HG03432 (cell line): ENCODE results near the gene SCMH1.

Experiments
- ATAC-seq: cut with Tn5 transposase; IDR thresholded peaks from one replicate; pipeline ENCODE4 v1.9.1; 2021; ENCODE audit warnings: mild to moderate bottlenecking, moderate library complexity; ENCODE audit not compliant: unreplicated experiment

The SCMH1 gene

DNA sequence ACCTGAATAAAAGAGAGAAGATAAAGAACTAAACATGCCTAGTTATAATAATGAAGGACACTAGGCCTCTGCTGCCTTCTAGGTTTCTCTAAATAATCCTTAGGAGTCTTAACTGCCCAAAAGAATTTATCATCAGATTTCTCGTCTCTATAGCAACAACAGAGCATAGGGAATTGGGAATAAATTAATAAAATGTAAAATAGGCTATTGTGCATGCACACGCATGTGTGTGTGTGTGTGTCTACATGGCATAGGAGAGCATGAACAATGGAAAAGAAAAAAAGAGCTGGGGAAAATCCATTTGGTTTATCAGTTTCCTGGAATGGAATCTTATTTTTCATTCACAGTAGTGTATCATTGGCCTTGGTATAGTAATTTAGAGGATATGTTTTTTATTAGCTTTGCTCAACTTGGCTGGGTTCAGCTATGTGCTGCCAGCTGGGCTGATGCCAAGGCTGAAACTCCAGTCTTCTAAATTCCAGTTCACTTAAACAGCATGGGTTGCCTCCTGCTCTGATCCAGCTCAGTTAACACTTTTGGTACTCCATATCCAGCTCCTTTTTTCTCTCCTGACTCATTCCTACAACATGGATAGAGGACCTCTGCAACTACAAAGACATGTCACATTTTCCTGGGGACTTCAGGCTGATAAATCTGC is 140.0 kb downstream of the SCMH1 start:
- ATAC-seq = no peak

DNA sequence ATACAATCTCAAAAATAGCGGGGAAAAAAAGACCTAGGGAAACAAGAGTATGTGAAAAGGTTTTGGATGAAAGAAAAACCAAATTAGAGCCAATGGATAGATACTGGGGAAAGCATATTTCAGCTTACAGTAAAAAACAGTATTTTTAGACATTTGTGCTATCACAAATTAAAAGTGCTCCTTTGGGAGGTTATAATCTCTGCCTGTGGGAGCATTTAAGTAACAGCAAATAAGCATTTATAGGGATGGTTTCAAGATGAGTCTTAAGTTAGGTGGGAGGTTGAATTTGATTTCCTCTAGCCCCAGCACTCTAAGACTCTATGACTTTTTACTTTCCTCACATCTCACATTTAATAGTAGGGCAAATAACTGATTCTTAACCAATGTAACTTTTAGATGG is 141.0 kb downstream of the SCMH1 start:
- ATAC-seq = no peak

DNA sequence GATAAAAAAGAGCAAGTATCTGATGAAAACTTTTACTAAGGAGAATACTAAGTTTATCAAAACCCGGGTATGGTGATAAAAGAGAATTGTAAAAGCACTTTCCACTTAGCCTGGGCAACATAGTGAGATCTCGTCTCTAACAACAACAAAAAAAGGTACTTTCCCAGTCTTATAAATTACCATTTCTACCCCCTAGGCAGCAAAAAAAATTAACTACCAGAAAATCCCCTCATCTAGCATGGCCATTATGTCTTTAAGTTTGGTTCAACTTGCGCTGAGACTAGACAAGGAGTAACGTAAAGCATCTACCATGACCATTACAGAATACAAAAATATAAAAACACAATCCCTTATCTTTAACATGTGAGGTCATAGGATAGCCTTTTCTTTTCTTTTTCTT is 141.9 kb downstream of the SCMH1 start:
- ATAC-seq = no peak

DNA sequence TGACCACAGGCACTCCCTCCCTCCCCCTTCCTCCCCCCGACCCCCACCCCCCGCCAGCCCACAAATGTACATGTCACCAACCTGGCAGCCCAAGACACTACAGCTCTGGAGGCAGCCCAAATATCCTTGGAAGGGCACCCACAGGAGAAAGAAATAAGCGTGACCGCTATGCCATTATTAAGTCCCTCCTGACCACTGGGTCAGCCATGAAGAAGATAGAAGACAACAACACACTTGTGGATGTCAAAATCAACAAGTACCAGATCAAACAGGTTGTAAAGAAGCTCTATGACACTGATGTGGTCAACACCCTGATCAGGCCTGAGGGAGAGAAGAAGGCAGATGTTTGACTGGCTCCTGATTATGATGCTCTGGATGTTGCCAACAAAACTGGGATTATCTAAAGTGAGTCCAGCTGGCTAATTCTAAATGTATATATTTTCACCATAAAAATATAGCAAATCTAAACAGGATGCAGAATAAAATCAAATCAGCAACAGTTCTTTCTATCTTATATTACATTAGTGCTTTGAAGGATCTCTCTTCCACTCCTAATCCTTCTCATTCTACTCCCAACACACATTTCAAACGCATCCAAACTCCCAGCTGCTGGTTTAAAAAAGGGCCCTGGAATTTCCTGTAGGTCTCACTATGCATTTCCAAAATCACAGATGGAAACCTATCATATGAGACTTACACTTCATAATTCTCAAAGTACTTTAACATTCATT is 143.2 kb downstream of the SCMH1 start:
- ATAC-seq = no peak

DNA sequence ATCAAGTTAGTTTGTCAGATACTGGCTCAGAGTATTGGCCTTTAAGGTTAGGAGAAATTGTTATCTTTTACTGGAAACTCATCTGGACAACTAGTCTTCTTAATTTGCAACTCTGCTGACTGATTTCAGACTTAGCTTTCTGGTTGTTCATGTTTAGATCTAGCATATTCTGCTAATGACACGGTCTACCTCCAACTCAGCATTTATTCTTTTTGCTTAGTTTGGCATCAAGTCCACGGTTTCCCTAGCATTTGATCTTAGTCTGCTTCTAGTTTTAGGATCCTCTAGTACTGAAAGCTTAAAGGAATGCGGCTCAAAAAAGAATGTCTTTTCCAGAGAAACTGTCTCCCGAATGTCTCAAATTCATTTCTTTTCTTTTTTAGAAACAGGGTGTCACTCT is 145.0 kb downstream of the SCMH1 start:
- ATAC-seq = no peak

DNA sequence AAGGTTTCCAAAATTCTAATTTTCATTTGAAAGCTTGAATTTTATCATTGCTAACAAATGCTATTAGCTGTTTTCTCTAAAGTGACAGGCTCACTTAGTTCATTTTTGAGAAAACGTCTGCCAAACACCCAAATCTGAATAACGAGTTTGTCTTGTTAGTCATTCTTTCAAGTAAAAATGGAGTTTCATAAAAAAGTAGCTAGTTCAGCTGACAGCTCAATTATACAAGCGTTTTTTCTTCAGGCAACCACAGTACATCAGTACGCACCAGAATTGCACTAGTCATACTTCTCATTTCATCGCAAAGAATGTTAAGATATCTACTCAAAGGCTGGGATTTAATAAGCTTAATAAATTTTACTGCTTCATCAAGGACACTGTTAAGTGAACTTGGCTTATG is 148.3 kb downstream of the SCMH1 start:
- no peak for ATAC-seq

DNA sequence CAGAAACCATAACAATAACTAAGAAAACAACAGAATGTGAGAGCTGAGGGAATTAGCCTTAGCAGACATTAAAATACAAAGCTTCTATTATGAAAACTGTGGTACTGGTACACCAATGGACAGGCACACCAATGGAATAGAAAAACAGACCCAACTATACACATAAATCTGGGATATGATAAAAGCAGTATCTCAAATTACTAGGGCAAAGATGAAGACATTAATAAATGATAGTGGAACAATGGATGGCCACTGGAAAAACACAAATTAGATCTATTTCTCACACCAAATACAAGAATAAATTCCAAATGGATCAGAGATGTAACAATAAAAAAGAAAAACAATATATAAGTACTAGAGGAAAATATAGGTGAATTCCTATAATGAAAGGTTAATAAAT is 155.2 kb downstream of the SCMH1 start:
- no peak for ATAC-seq

DNA sequence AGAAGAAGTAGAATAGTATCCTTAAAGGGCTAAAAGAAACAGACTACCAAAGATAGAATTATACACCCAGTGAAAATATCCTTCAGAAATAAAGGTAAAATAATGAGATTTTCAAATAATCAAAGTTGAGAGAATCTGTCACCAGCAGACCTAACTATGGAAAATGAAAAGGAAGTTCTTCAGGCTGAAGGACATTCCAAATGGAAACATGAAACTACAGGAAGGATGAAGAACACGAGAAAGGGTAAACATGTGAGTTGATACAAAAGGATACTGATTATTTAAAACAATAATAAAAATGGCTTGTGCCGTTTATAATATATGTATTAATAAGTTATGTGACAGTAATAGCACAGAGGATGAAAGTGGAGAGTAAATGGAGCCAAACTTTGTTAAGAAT is 163.5 kb downstream of the SCMH1 start:
- ATAC-seq = no peak

DNA sequence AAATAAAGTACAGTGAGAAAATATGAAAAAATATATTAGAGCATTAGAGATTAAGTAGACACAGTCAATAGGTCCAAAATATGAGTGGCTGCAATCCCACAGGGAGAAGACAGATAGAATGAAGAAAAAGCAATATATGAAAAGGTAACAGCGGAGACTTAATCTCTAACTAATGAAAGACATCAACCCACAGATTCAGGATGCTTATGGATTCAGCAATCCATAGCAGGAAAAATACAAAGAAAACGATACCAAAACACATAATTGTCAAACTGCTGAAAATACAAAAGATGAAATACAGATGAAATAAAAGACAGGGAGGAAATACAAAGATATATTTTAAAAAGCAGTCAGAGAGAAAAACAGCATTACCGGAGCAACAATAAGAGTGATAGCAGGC is 163.9 kb downstream of the SCMH1 start:
- ATAC-seq = no peak

DNA sequence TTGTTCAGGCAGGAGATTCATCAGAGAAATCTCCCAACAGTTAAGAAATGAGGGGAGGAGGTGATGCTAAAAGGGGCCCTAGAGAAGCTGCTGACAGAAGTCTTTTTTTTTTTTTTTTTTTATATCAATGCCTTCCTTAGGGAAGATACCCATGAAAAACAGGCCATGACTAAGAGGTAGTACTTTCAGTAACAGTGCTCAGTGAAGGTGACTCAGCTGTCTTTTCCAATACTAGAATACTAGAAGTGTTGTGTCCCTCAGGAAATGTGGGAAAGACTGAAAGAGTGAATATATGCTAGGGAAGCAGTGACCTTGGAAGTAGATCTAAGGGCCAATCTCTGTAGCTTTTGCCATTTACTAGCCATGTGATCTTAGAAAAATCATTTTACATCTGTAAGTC is 168.1 kb downstream of the SCMH1 start:
- no peak for ATAC-seq

DNA sequence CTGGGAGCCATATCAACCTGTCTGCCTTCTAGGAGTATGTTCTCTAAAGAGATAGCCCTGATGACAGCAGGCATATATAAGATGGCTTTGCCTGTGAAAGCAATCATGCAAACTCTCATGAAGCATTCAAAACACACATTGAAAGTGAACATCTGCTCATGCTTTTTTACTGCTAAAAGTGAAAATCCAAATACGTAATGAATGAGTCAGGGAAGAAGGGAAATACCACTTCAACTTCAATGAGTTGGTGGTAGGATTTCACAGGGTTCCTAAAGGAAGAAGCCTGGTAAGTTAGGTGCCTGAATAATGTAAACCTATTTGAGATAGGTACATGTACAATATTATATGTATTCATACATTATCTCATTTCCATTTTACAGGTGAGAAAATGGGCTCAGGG is 170.1 kb downstream of the SCMH1 start:
- ATAC-seq = no peak

DNA sequence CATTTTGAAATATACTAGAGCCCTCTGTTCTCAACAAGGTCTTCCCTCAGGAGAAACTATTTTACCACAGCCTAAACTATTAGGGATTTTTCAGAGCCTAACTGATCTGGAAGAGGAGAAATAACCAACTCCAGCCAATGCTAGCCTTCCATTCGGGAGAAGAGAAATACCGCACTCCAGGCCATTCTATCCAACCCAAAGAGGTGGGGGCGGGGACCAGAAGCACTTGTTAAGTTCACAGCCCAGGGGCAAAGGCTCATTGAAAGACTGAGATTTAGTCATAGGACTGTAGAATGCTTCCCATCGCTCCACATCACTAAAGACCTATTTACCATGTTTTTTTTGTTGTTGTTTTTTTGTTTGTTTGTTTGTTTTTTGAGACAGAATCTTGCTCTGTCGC is 185.2 kb downstream of the SCMH1 start:
- no peak for ATAC-seq

DNA sequence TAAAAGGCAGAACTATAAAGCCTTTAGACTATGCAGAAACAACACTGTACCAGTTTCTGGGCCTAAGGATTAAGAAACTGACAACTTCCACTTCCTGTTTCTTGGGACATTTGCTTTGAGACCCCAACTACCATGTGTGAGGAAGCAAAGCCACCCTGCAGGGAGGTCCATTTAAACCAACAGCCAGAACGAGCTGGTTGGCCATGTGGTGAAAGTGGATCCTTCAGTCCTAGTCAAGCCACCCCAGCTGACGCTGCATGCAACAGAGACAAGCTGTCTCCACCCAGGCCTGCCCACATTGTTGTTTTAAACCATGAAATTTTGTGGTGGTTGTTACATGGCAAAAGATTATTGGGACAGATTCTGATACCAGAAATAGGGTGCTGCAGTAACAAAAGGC is 188.8 kb downstream of the SCMH1 start:
- ATAC-seq = no peak

DNA sequence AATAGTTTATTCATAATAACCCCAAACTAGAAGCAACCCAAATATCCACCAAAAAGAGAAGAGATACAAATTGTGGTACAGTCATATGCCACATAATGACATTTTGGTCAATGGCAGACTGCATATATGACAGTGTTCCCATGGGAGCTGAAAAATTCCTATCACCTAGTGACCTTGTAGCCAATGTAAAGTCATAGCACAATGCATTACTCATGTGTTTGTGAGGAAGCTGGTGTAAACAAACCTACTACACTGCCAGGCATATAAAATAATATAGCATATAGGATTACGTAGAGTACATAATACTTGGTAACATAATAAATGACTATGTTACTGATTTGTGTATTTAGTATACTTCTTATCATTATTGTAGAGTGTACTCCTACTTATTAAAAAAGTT is 191.1 kb downstream of the SCMH1 start:
- no peak for ATAC-seq

DNA sequence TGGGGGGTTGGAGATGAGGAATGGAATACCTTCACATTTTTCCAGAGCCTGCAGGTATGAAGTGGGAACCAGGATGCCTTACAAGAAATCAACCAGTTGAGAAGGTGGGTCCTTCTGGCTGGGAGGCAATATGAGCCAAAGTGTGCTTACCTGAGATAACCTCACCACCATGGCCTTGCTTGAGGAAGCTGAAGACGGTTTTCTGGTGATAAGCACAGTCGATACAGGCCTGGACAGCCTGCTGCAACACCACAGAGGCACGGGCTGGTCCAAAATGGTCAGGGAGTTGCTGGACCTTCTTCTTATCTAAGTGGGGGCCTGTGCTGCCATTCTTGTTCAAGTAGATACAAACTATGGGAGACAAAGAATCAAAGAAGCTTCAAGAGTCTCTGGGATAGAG is 193.6 kb downstream of the SCMH1 start:
- no peak for ATAC-seq

DNA sequence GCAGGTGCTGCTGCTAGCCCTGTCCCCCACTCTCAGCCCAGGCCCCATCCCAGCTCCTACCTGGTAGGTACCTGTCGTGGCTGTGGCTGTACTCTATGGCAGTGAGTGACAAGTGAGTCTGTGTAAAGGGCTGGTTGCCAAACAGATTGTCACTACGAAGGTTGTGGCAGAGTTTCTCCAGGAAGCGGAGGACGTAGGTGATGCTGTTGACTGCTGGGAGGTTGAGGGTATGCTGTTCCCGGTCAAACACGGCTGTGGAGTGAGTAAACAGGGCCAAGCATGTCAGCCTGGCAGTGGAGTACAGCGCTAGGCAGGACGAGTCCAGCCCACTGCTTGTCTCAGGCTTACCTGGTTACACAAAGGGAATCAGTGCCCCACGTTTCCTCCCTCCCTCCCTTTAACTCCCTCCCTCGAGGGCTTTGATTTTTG is 195.7 kb downstream of the SCMH1 start:
- no peak for ATAC-seq

DNA sequence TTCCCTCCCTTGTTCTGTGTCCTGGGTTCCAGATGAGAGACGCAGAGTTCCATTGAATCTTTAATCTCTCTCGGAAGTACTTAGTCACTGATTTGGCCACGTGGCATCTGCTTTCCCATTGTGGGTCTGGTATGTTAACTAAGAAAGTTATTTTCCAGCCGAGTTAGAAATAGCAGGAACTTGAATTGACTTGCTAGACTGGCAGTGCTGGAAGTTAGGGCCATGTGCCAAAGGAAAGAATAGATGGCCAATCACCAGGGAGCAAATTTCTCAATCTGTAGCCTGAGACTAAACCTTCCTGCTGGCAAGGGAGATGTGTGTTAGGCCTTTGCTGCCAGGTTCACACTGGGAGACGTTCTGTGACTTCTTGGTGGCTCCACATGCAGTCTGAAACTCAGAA is 196.4 kb downstream of the SCMH1 start:
- ATAC-seq = no peak

DNA sequence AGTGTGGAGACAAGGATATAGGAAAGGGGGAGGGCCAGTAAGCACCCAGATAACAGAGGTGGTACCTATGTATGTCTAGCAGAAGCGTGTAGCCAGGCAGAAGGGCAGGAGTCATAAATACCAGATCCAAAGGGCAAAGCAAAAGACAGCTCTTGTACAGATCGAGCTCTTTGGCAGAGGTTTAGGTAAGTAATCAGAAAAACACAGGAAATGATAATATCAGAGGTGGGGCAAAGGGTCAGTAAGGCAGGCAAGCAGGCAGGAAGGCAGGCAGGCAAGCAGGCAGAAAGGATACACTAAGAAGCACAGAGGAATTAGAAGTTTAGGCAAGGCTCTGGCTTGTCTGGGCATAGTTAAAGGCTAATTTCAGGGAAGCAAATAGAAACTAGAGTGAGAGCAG is 197.9 kb downstream of the SCMH1 start:
- ATAC-seq = no peak

DNA sequence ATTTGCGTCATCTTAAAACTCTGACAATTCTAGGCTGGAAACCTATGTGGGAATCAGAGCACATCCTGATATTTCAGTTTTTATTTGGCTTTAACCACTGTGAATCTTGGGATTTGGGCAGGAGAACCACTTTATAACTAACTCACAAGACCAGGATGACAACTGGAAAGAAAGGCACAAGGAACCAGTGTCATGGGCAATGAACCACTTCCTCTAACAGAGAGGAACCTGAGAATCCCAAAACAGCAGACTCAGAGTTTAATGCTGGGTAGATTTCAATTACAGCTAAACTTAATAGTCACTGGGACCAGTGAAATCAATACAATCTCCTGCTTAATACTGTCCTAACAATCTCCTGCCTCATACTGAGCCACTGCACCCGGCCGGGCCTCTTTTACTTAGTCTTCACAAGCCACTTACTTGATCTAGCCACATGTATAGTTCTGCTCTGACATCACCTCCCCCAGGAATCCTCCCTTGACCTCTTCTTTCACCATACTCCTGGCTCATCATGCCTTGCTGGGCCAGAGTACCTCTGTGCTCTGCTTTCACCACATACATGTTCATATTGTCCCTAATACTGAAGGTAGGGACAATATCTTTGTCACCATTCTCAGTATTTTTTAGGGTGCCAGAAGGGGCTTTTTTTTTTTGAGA is 200.4 kb downstream of the SCMH1 start:
- no peak for ATAC-seq

DNA sequence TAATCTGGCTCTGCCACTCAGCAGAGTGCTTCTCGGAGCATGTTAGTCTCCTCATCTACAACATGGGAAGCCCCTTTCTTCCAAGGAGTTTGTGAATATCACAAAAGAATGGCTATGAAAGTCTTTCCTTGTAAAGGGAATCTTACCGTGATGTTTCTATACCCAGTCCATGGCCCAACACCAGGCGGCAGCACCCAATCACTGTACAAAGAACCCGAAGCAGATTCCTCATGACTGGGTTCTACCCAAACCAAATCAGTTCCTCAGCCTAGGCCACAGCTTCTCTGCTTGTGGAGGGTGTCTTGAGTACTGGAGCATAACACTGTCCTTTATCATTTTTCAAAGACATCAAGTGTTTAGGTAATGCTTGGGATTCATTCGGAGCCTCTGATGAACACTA is 204.0 kb downstream of the SCMH1 start:
- ATAC-seq = no peak

DNA sequence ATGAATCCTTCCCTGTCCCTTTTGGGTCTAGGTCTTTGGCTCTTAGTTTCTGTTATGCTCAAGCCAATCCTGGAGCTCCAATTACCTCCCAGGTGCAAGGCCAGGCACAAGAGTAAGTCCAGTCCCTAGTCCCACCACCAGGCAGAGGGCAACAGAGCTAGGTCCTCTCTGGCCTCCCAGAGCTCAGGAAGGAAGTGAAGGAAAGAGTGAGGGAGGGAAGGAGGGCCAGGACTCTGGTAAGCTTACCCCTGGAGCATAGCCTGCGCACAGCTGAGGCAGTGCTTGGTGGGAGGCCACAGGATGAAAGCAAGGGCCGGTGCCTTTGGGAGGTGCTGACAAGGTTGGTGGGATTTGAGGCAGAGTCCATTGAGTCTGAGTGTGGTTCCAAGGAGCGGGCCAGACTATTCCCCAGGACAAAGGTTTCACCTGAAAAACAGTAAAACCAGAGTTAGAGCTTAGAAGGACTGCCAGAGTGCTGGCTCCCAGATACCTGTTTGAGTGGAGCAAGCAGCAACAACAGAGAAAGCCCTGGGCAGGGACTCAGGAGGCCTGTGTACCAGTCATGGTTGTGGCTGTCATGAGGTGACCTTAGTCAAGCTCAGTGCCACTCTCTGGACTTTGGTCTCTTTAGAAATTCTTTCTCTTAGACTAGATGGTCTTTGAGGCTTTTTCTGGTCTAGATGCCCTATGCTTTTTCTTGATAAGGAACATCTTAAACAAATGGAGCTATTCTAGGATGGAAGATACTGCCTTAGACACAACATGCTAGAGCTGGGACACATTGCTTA is 204.8 kb downstream of the SCMH1 start:
- no peak for ATAC-seq

DNA sequence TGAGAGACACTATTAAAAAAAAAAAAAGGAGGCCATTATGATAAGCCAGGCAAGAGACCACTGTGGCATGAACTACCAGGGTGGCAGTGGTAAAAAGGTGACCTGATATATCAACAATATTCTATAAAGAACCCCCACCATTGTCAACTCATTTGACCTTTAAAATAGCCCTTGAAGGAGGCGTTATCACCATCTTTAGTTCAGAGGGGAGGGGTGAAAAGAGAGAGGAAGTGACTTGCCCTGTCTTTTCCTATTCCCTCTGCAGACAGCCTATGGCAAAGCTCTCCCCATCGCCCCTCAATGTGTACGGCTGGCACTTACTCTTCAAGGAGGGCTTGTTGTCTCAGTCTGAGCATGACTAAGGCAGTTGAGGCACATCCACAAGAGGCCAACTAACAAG is 208.8 kb downstream of the SCMH1 start:
- ATAC-seq = no peak
